ENCODE data around the gene VRK2. TPM values are rescaled to one million over a fixed set of nuclear protein-coding genes. Genes with fewer than 3 reads are reported as not detected.

VRK2 gene
- polyA plus RNA-seq, 3 donors, result 13.5 to 31.6 (median 21.4) TPM

DNA sequence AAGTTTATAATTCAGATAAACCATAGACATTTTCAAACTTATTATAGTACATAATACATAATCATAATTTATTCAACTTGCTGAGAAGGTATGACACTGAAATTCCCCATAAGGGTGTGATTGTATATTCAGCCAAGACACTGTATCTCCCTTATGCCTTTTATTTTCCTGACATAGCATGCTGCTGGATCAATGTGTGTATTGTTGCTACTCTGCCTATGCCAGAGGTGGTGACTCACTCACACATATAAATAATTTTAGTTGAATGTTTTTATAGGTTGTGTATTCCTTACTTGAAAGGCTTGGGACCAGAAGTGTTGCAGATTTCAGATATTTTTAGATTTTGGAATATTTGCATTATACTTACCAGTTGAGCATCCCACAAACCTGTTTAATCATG lies 86.8 kb downstream of the VRK2 start:
- Histone ChIP-seq H3K4me2 (replicated peaks; ENCODE audit: extremely low read depth, low read length, poor library complexity, severe bottlenecking) (no peak overlapping the region), H3K9ac (ENCODE audit: insufficient read depth, low read length, poor library complexity, severe bottlenecking) (no peak overlapping the region), H3K79me2 (ENCODE audit: insufficient read depth, low read length) (no peaks in the 10 kb centered on the region), H3K27ac (ENCODE audit: low read depth in 1 of 2, low read length in 2 of 2) (no peak overlapping the region), H3K36me3 (replicated peaks in 1 of 2; ENCODE audit: control insufficient read depth in 1 of 2, insufficient read depth in 2 of 2, low read length in 2 of 2) (peaks cover 11 to 52% of the 10 kb centered on the region in 2 donors), H3K9me3 (replicated peaks in 1 of 2; ENCODE audit: control insufficient read depth in 1 of 2, insufficient read depth in 1 of 2, low read length in 2 of 2) (no peaks in the 10 kb centered on the region), H3K27me3 (ENCODE audit: control insufficient read depth in 2 of 2, insufficient read depth in 2 of 2, low read length in 2 of 2) (no peaks in the 10 kb centered on the region), H3K4me3 (replicated peaks in 1 of 3; ENCODE audit: low read depth in 2 of 3, low read length in 3 of 3) (no peak overlapping the region), H4K20me1 (ENCODE audit: insufficient read depth, low read length) (no peaks in the 10 kb centered on the region), H2AFZ (ENCODE audit: insufficient read depth, low read depth, low read length, poor library complexity, severe bottlenecking) (no peak overlapping the region), H3K4me1 (ENCODE audit: control insufficient read depth in 1 of 2, insufficient read depth in 2 of 2, low read length in 2 of 2) (no peaks in the 10 kb centered on the region)
- intact Hi-C loops (cut with micrococcal nuclease), result no loop called here
- Mint-ChIP-seq H3K9me3 (peaks cover 0 to 4% (median 0%) of the 10 kb centered on the region in 7 donors), H3K4me1 (no peaks in the 10 kb centered on the region), H3K36me3 (peaks cover 33 to 36% of the 10 kb centered on the region in 2 donors), H3K4me3 (no peak overlapping the region), H3K27me3 (ENCODE audit: low read depth in 3 of 3) (no peaks in the 10 kb centered on the region), H3K27ac (no peak overlapping the region)
- TF ChIP-seq, protein P1, sequence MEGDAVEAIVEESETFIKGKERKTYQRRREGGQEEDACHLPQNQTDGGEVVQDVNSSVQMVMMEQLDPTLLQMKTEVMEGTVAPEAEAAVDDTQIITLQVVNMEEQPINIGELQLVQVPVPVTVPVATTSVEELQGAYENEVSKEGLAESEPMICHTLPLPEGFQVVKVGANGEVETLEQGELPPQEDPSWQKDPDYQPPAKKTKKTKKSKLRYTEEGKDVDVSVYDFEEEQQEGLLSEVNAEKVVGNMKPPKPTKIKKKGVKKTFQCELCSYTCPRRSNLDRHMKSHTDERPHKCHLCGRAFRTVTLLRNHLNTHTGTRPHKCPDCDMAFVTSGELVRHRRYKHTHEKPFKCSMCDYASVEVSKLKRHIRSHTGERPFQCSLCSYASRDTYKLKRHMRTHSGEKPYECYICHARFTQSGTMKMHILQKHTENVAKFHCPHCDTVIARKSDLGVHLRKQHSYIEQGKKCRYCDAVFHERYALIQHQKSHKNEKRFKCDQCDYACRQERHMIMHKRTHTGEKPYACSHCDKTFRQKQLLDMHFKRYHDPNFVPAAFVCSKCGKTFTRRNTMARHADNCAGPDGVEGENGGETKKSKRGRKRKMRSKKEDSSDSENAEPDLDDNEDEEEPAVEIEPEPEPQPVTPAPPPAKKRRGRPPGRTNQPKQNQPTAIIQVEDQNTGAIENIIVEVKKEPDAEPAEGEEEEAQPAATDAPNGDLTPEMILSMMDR (IDR thresholded peaks at IDR 0.05), result no peak
- DNase-seq, result no peak

DNA sequence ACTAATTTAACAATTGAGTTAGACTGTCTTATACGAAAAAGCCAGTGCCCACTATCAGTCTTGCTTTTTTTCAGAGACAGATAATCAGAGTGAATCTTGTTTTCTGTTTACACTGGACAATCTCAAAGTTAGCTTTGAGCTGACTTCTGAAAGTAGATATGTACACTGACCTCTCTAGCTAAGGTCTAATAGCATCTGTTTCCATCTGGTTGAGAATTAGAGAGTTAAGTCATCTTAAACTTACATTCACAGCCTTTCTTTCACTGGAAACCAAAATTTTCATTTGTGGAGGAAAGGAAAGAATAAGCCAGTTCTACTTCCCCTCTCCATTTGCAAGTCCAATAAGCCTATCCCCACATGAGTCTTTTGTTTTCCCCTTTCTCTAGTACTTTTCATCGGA lies 89.3 kb downstream of the VRK2 start:
- H3K9ac ChIP-seq (ENCODE audit: insufficient read depth, low read length, poor library complexity, severe bottlenecking), result no peak overlapping the region
- peaks cover 26 to 61% of the 10 kb centered on the region in 2 donors for H3K36me3 ChIP-seq (replicated peaks in 1 of 2; ENCODE audit: control insufficient read depth in 1 of 2, insufficient read depth in 2 of 2, low read length in 2 of 2)
- no peak overlapping the region for H3K4me2 ChIP-seq (replicated peaks; ENCODE audit: extremely low read depth, low read length, poor library complexity, severe bottlenecking)
- H3K79me2 ChIP-seq (ENCODE audit: insufficient read depth, low read length), result no peaks in the 10 kb centered on the region
- peaks cover 0 to 4% (median 0%) of the 10 kb centered on the region in 7 donors for H3K9me3 Mint-ChIP-seq
- no peaks in the 10 kb centered on the region for H3K27me3 Mint-ChIP-seq (ENCODE audit: low read depth in 3 of 3)
- no peaks in the 10 kb centered on the region for H3K27me3 ChIP-seq (ENCODE audit: control insufficient read depth in 2 of 2, insufficient read depth in 2 of 2, low read length in 2 of 2)
- no peak overlapping the region for H3K27ac Mint-ChIP-seq
- no peaks in the 10 kb centered on the region for H3K4me1 ChIP-seq (ENCODE audit: control insufficient read depth in 1 of 2, insufficient read depth in 2 of 2, low read length in 2 of 2)
- H3K27ac ChIP-seq (ENCODE audit: low read depth in 1 of 2, low read length in 2 of 2), result no peak overlapping the region
- peaks cover 41 to 52% of the 10 kb centered on the region in 2 donors for H3K36me3 Mint-ChIP-seq
- H4K20me1 ChIP-seq (ENCODE audit: insufficient read depth, low read length), result no peaks in the 10 kb centered on the region
- TF ChIP-seq, protein P1 (IDR thresholded peaks at IDR 0.05), result no peak
- no peaks in the 10 kb centered on the region for H3K9me3 ChIP-seq (replicated peaks in 1 of 2; ENCODE audit: control insufficient read depth in 1 of 2, insufficient read depth in 1 of 2, low read length in 2 of 2)
- intact Hi-C loops (cut with micrococcal nuclease), result no loop called here
- H3K4me1 Mint-ChIP-seq, result no peaks in the 10 kb centered on the region
- no CpG with 5 or more reads among the region's 2 CpGs for WGBS (ENCODE audit: insufficient coverage)
- no peak overlapping the region for H2AFZ ChIP-seq (ENCODE audit: insufficient read depth, low read depth, low read length, poor library complexity, severe bottlenecking)
- H3K4me3 ChIP-seq (replicated peaks in 1 of 3; ENCODE audit: low read depth in 2 of 3, low read length in 3 of 3), result no peak overlapping the region
- DNase-seq, result no peak
- H3K4me3 Mint-ChIP-seq, result no peak overlapping the region

Measured in CD14-positive monocyte (primary cell).